K562 (cell line): Measurements from ENCODE around the gene GSTM2. TPM values are rescaled to one million over a fixed set of nuclear protein-coding genes. Genes with fewer than 3 reads are reported as not detected.

Source experiments
- ATAC-seq: fragments of 200-7000 bp; cut with Tn5 transposase; 3 replicates; pipeline ENCODE4 v1.9.1; 2020; ENCODE audit warnings: moderate library complexity
- BruUV-seq: library from RNA; stranded (reverse); fragments of 400-500 nt; replicated peaks from 2 replicates; lab custom pipeline; 2021; lab: Mats Ljungman, UMichigan
- CTCF ChIA-PET: fragments of 300-600 bp; formaldehyde crosslinking; extraction: SDS; loops from one replicate; lab custom pipeline; 2021; ENCODE audit warnings: low intra/inter-chr PET ratio; lab: Yijun Ruan, JAX
- POLR2A ChIA-PET: fragments of 300-600, 350-650 bp; sonication (Branson Sonifier 250); formaldehyde crosslinking; extraction: SDS; loops from one replicate; lab custom pipeline; 2021; ENCODE audit warnings: antibody characterized with exemption, inconsistent platforms; lab: Yijun Ruan, JAX
- DNase-seq, 4 experiments: peaks; one replicate each; pipeline versions ENCODE4 v3.0.0 to v3.0.0-alpha.2; 2011 to 2018; ENCODE audit warnings: low spot score in 3 of 4, mixed read lengths in 3 of 4; ENCODE audit errors: extremely low read depth in 1 of 4
- FAIRE-seq: peaks from 2 replicates; lab custom pipeline; 2011; peaks lifted over from hg19 to GRCh38; lab: Jason Lieb, UNC
- H2AFZ ChIP-seq: 2 replicates; pipeline ENCODE4 v1.6.0; 2011; ENCODE audit warnings: low read depth, low read length, control low read depth, inconsistent platforms
- H3K27ac ChIP-seq: fragments of 200-600 bp; 3 replicates; pipeline ENCODE4 v1.8.0; 2011; ENCODE audit warnings: low read depth, mild to moderate bottlenecking, control low read depth, inconsistent platforms, low read length, moderate library complexity, mixed read lengths; ENCODE audit errors: extremely low read depth
- H3K27me3 ChIP-seq, 2 experiments: fragments of 300-600 bp in 1 of 2; 2 replicates in 1 of 2; 3 replicates in 1 of 2; pipeline versions ENCODE4 v1.6.0 to v1.8.0; 2011; ENCODE audit warnings: inconsistent platforms in 2 of 2, low read length in 2 of 2, mild to moderate bottlenecking in 1 of 2, mixed read lengths in 1 of 2, moderate library complexity in 1 of 2; ENCODE audit not compliant: control insufficient read depth in 2 of 2, insufficient read depth in 2 of 2
- H3K36me3 ChIP-seq: fragments of 300-600 bp; 3 replicates; pipeline ENCODE4 v1.8.0; 2011; ENCODE audit warnings: mild to moderate bottlenecking, low read length, inconsistent platforms; ENCODE audit not compliant: control insufficient read depth, insufficient read depth
- H3K4me1 ChIP-seq, 2 experiments: fragments of 200-600 bp in 1 of 2; replicated peaks in 1 of 2; 2 replicates in 1 of 2; 3 replicates in 1 of 2; pipeline versions ENCODE4 v1.5.1 to v1.8.0; 2011; ENCODE audit warnings: inconsistent platforms in 2 of 2, low read length in 2 of 2, mild to moderate bottlenecking in 1 of 2, mixed read lengths in 1 of 2, moderate library complexity in 1 of 2; ENCODE audit not compliant: control insufficient read depth in 2 of 2, insufficient read depth in 2 of 2
- H3K4me2 ChIP-seq: 2 replicates; pipeline ENCODE4 v1.6.1; 2011; ENCODE audit warnings: low read length, control low read depth, inconsistent platforms, mixed read lengths; ENCODE audit not compliant: insufficient read depth
- H3K4me3 ChIP-seq: fragments of 200-600 bp; sonication (generic), shearing (Covaris generic); 2 replicates; pipeline ENCODE4 v1.5.1; 2016; ENCODE audit warnings: control low read depth, inconsistent platforms
- H3K79me2 ChIP-seq: fragments of 200-600 bp; 3 replicates; pipeline ENCODE4 v1.8.0; 2011; ENCODE audit warnings: low read length, inconsistent platforms; ENCODE audit not compliant: control insufficient read depth, insufficient read depth
- H3K9ac ChIP-seq, 2 experiments: 2 replicates each; pipeline versions ENCODE4 v1.6.0 to v1.6.1; 2011; ENCODE audit warnings: low read depth in 2 of 2, low read length in 2 of 2, control low read depth in 1 of 2, inconsistent platforms in 1 of 2, mild to moderate bottlenecking in 1 of 2, mixed read lengths in 1 of 2; ENCODE audit not compliant: insufficient read depth in 1 of 2
- H3K9me1 ChIP-seq: one replicate; pipeline ENCODE4 v1.6.0; 2011; ENCODE audit warnings: inconsistent platforms, mild to moderate bottlenecking, low read length, moderate library complexity; ENCODE audit not compliant: control insufficient read depth, insufficient read depth
- H3K9me3 ChIP-seq: replicated peaks from 2 replicates; pipeline ENCODE4 v1.5.1; 2011; ENCODE audit warnings: low read depth, low read length, inconsistent platforms; ENCODE audit not compliant: control insufficient read depth, insufficient read depth
- H4K20me1 ChIP-seq: replicated peaks from 2 replicates; pipeline ENCODE4 v1.6.1; 2011; ENCODE audit warnings: low read length, inconsistent platforms, mixed read lengths; ENCODE audit not compliant: control insufficient read depth, insufficient read depth
- CEBPG ChIP-seq, 3 experiments: fragments of 200-800 bp in 1 of 3; sonication (Bioruptor generic) in 1 of 3; sonication (generic) in 1 of 3; formaldehyde crosslinking in 1 of 3; IDR thresholded peaks in 2 of 3; conservative IDR thresholded peaks in 1 of 3; 2 replicates each; pipeline versions ENCODE4 v1.6.1 to v1.8.0; 2016 to 2022; ENCODE audit warnings: missing compliant biosample characterization in 2 of 3, missing genetic modification characterization in 2 of 3, mild to moderate bottlenecking in 1 of 3, missing genetic modification reagents in 1 of 3
- E2F3 ChIP-seq: fragments of 250-450 bp; sonication (Bioruptor Pico); IDR thresholded peaks from 2 replicates; pipeline ENCODE4 v1.4.0; 2020; ENCODE audit warnings: mild to moderate bottlenecking
- FOXJ2 ChIP-seq: fragments of 200-800 bp; sonication (Bioruptor generic); IDR thresholded peaks from 2 replicates; pipeline ENCODE4 v1.6.1; 2016; ENCODE audit warnings: missing genetic modification characterization, missing compliant biosample characterization
- NFE2 ChIP-seq: IDR thresholded peaks from 2 replicates; pipeline ENCODE4 v1.6.1; 2014; ENCODE audit warnings: antibody characterized with exemption, low read depth
- NFE2L1 ChIP-seq: fragments of 450-650 bp; IDR thresholded peaks from 2 replicates; pipeline ENCODE4 v1.6.1; 2016; ENCODE audit warnings: missing genetic modification characterization, low read depth, mild to moderate bottlenecking, missing compliant biosample characterization, moderate library complexity, borderline replicate concordance
- NR2C1 ChIP-seq, 2 experiments: fragments of 450-650 bp; IDR thresholded peaks; 2 replicates each; pipeline ENCODE4 v1.6.1; 2017; ENCODE audit warnings: mild to moderate bottlenecking in 2 of 2, antibody characterized with exemption in 1 of 2, inconsistent platforms in 1 of 2, missing compliant biosample characterization in 1 of 2, missing genetic modification characterization in 1 of 2
- NR2C2 ChIP-seq, 2 experiments: fragments of 200-800 bp in 1 of 2; sonication (Bioruptor generic) in 1 of 2; sonication (generic) in 1 of 2; formaldehyde crosslinking in 1 of 2; IDR thresholded peaks; 2 replicates each; pipeline versions ENCODE4 v1.6.1 to v1.8.0; 2016 to 2022; ENCODE audit warnings: mild to moderate bottlenecking in 1 of 2, missing compliant biosample characterization in 1 of 2, missing genetic modification characterization in 1 of 2, missing genetic modification reagents in 1 of 2
- POLR2AphosphoS5 ChIP-seq: IDR thresholded peaks from 2 replicates; pipeline ENCODE4 v1.6.1; 2011; ENCODE audit warnings: mild to moderate bottlenecking, low read depth, low read length, moderate library complexity; ENCODE audit not compliant: control insufficient read depth, insufficient read depth
- STAT6 ChIP-seq: sonication (generic); formaldehyde crosslinking; IDR thresholded peaks from 2 replicates; pipeline ENCODE4 v1.8.1; 2023; ENCODE audit warnings: mild to moderate bottlenecking, missing genetic modification reagents
- TRIM25 ChIP-seq: fragments of 450-650 bp; IDR thresholded peaks from 2 replicates; pipeline ENCODE4 v1.7.0; 2016; ENCODE audit warnings: borderline replicate concordance
- WGBS: fragments of 100-300 bp; shearing (Covaris generic); methylation state at CpG from one replicate; pipeline ENCODE4 v1.1.6; 2016; ENCODE audit warnings: low coverage, mixed read lengths; ENCODE audit not compliant: insufficient coverage; ENCODE audit errors: missing lambda C conversion rate; 5-methylcytosine and 5-hydroxymethylcytosine counted together
- in situ Hi-C: fragments of 300-500 bp; cut with MboI; formaldehyde crosslinking; loops from 4 replicates; pipeline ENCODE4 v1.15.0; 2018; ENCODE audit warnings: inconsistent platforms, mixed read lengths
- intact Hi-C: fragments of 100-400 bp; cut with micrococcal nuclease; formaldehyde crosslinking; loops from 2 replicates; pipeline ENCODE4 v1.14.2; 2022
- polyA plus RNA-seq, 8 experiments: library from polyadenylated mRNA; depleted of rRNA in 4 of 8; stranded (reverse) in 5 of 8; unstranded in 3 of 8; fragments of >200 nt; fragmentation: Nextera tagmentation in 2 of 8; fragmentation: Illumina TruSeq in 1 of 8; extraction: Ambion mirVana in 2 of 8; extraction: Trizol in 1 of 8; gene quantifications; 2 replicates each; pipeline versions ENCODE4 v1.2.1 to v1.2.3, GENCODE V29; 2011 to 2014; ENCODE audit warnings: inconsistent platforms in 1 of 8, missing spikeins in 1 of 8
- total RNA-seq, 7 experiments: library from RNA; depleted of rRNA in 6 of 7; stranded (reverse); fragments of >200 nt in 6 of 7; fragmentation: Illumina TruSeq in 2 of 7; extraction: Trizol in 2 of 7; gene quantifications; 2 replicates each; pipeline versions ENCODE4 v1.2.1 to v1.2.3, GENCODE V29; 2011 to 2021; ENCODE audit warnings: low replicate concordance in 1 of 7

The GSTM2 gene
- total and polyA plus RNA-seq, 9 of the 15 experiments (the other 6 are each of a cell fraction or from before 2014, with no cell fraction given): 1.6 to 15.1 (median 6.8) TPM

- Histone ChIP-seq H4K20me1 (no peaks in the 10 kb centered on the region), H3K27ac (no peak overlapping the region), H2AFZ (no peak overlapping the region), H3K79me2 (0 out of 3 replicates have a peak, but pooled peaks cover 2% of the 10 kb centered on the region), H3K4me3 (no peak overlapping the region), H3K4me1 (peaks cover 0 to 24% of the 10 kb centered on the region in 2 experiments; a peak in 3 of 5 replicates), H3K4me2 (no peak overlapping the region)
- POLR2A ChIA-PET: interaction anchor here (0.7 to 1.6 kb wide), 4 partner anchors 10 to 19 kb away, joined by 3 to 4 read pairs (median 3); partner anchors contain the start of gene GSTM2
- BruUV-seq: no TSS peak
- intact Hi-C loops: no loop called here
- ATAC-seq: no peak
- FAIRE-seq: no peak
- in situ Hi-C loops: no loop called here
- TF ChIP-seq NFE2L1 (tag) (no peak), POLR2AphosphoS5 (no peak), STAT6 (CRISPR knock-in tag) (no peak), E2F3 (CRISPR knock-in tag) (no peak), FOXJ2 (tag) (no peak), NFE2 (no peak), NR2C1 (IDR thresholded peaks at IDR 0.05) (peak; percentile 75), NR2C1 (tag; IDR thresholded peaks at IDR 0.05) (peak; percentile 85), TRIM25 (no peak), NR2C2 (CRISPR knock-in tag; IDR thresholded peaks at IDR 0.05) (no peak), NR2C2 (tag; IDR thresholded peaks at IDR 0.05) (peak; percentile 74; the same call in 1 of the 2 replicates), CEBPG (CRISPR knock-in tag; IDR thresholded peaks at IDR 0.05) (no peak), CEBPG (tag; conservative IDR thresholded peaks at IDR 0.05 in 1 of 2, IDR thresholded peaks at IDR 0.05 in 1 of 2) (no peak)
- TF ChIP-seq, all 486 proteins: peak for 2
- Histone ChIP-seq H3K9me3 (no peaks in the 10 kb centered on the region), H3K9me1 (no peaks in the 10 kb centered on the region), H3K36me3 (peaks cover 14% of the 10 kb centered on the region; the same call in 2 of the 3 replicates), H3K9ac (no peak overlapping the region; a peak in 1 of 4 replicates), H3K27me3 (no peaks in the 10 kb centered on the region)
- DNase-seq: no peak
- CTCF ChIA-PET: no interaction called here
- 75% methylated on average over 7 of the region's 7 CpGs for WGBS
These were observed 9.9 kb upstream of the GSTM2 start for GRCh38 chr1:109657970-109658369.
